Activated CD8-positive, alpha-beta T cell treated with anti-CD3 and anti-CD28 coated beads for 36 hours (primary cell): ENCODE results near the gene DCHS1. TPM values are rescaled to one million over a fixed set of nuclear protein-coding genes. Genes with fewer than 3 reads are reported as not detected.
A peak's percentile ranks its signal among the peaks of the same experiment; 100 is the strongest.

Experiments
- ATAC-seq: fragments of 200-7000 bp; cut with Tn5 transposase; one replicate; pipeline ENCODE4 v1.10.0; 2021; ENCODE audit warnings: mild to moderate bottlenecking, moderate library complexity
- CTCF ChIA-PET: fragments of 350-600 bp; sonication (Branson Sonifier 250); formaldehyde crosslinking; loops from one replicate; lab custom pipeline; 2021; ENCODE audit warnings: antibody characterized with exemption; lab: Charles Lee
- POLR2A ChIA-PET: fragments of 350-600 bp; sonication (Branson Sonifier 250); formaldehyde crosslinking; loops from one replicate; lab custom pipeline; 2021; ENCODE audit warnings: antibody characterized with exemption; lab: Charles Lee
- DNase-seq: peaks from one replicate; pipeline ENCODE4 v3.0.0-alpha.2; 2020
- H3K27ac Mint-ChIP-seq: one replicate; pipeline ENCODE4 v1.8.0; 2021; ENCODE audit warnings: mild to moderate bottlenecking, mixed read lengths
- H3K27me3 Mint-ChIP-seq: one replicate; pipeline ENCODE4 v1.8.0; 2021; ENCODE audit warnings: mixed read lengths
- H3K36me3 Mint-ChIP-seq: one replicate; pipeline ENCODE4 v1.8.0; 2021; ENCODE audit warnings: low read depth, mixed read lengths
- H3K4me1 Mint-ChIP-seq: one replicate; pipeline ENCODE4 v1.8.0; 2021; ENCODE audit warnings: low read depth, mixed read lengths
- H3K4me3 Mint-ChIP-seq: one replicate; pipeline ENCODE4 v1.8.0; 2021; ENCODE audit warnings: mild to moderate bottlenecking, moderate library complexity, mixed read lengths
- H3K9me3 Mint-ChIP-seq: one replicate; pipeline ENCODE4 v1.8.0; 2021; ENCODE audit warnings: mixed read lengths
- CTCF ChIP-seq: fragments of 200-600 bp; IDR thresholded peaks from one replicate; pipeline ENCODE4 v1.8.0; 2022; ENCODE audit warnings: antibody characterized with exemption, mild to moderate bottlenecking
- intact Hi-C: fragments of 100-400 bp; cut with micrococcal nuclease; formaldehyde crosslinking; loops from one replicate; pipeline ENCODE4 v1.10.0; 2022
- total RNA-seq, 2 experiments: library from RNA; stranded (reverse); gene quantifications; one replicate each; pipeline ENCODE4 v1.2.3, GENCODE V29; 2021

Gene DCHS1
- total RNA-seq, 2 experiments from 2014 or later, result 1.6 TPM

GRCh38 chr11:6646071-6646470 is 9.5 kb downstream of the DCHS1 start:
- Mint-ChIP-seq H3K9me3 (no peaks in the 10 kb centered on the region), H3K4me1 (no peaks in the 10 kb centered on the region), H3K27me3 (no peaks in the 10 kb centered on the region), H3K36me3 (no peaks in the 10 kb centered on the region), H3K4me3 (no peak overlapping the region), H3K27ac (no peak overlapping the region)
- TF ChIP-seq CTCF, result no peak
- DNase-seq, result peak; percentile 40
- ChIA-PET POLR2A (interaction anchor here (0.6 to 4.4 kb wide), 5 partner anchors 14 to 36 kb away, joined by 3 to 20 read pairs (median 3); partner anchors contain the start of genes MRPL17, TAF10 and TPP1), CTCF (interaction anchor here (0.9 to 1.6 kb wide), 4 partner anchors 14 to 115 kb away, joined by 3 to 6 read pairs (median 4); partner anchors contain the start of gene MRPL17)
- intact Hi-C loops, result no loop called here
- ATAC-seq, result no peak

GRCh38 chr11:6642957-6643356 is 12.7 kb downstream of the DCHS1 start:
- no peak overlapping the region for H3K27ac Mint-ChIP-seq
- no peak overlapping the region for H3K4me3 Mint-ChIP-seq
- no peak for TF ChIP-seq CTCF
- no peaks in the 10 kb centered on the region for H3K9me3 Mint-ChIP-seq
- no peak for ATAC-seq
- DNase-seq, result peak; percentile 18
- no peaks in the 10 kb centered on the region for H3K4me1 Mint-ChIP-seq
- H3K27me3 Mint-ChIP-seq, result no peaks in the 10 kb centered on the region
- POLR2A ChIA-PET, result interaction anchor here (0.7 to 1.5 kb wide), 4 partner anchors 15 to 264 kb away, joined by 3 to 4 read pairs (median 4); no protein-coding TSS in a partner anchor
- intact Hi-C loops, result no loop called here
- H3K36me3 Mint-ChIP-seq, result no peaks in the 10 kb centered on the region
- CTCF ChIA-PET, result interaction anchor here (0.8 to 1.6 kb wide), 4 partner anchors 10 to 199 kb away, joined by 3 to 4 read pairs (median 4); no protein-coding TSS in a partner anchor

- Mint-ChIP-seq H3K4me1 (no peaks in the 10 kb centered on the region), H3K4me3 (no peak overlapping the region), H3K27me3 (no peaks in the 10 kb centered on the region), H3K36me3 (no peaks in the 10 kb centered on the region), H3K9me3 (no peaks in the 10 kb centered on the region), H3K27ac (no peak overlapping the region)
- intact Hi-C loops, result no loop called here
- ATAC-seq (no peak), DNase-seq (no peak)
- POLR2A ChIA-PET, result no interaction called here
- CTCF ChIA-PET, result interaction anchor here (0.7 to 1.0 kb wide), 3 partner anchors 12 to 110 kb away, joined by 3 read pairs; no protein-coding TSS in a partner anchor
- TF ChIP-seq CTCF, result no peak
Observed at GRCh38 chr11:6640985-6641701, 14.5 kb downstream of the DCHS1 start.

GRCh38 chr11:6640036-6640984 is 15.3 kb downstream of the DCHS1 start:
- H3K36me3 Mint-ChIP-seq, result no peaks in the 10 kb centered on the region

More at GRCh38 chr11:6640036-6640984, 15.3 kb downstream of the DCHS1 start:
- H3K27ac Mint-ChIP-seq, result no peak overlapping the region
- H3K27me3 Mint-ChIP-seq, result no peaks in the 10 kb centered on the region
- H3K4me3 Mint-ChIP-seq, result no peak overlapping the region
- ChIA-PET CTCF (interaction anchor here (1.0 kb wide), 1 partner anchor 109 kb away, joined by 3 read pairs; no protein-coding TSS in a partner anchor), POLR2A (interaction anchor here (1.1 kb wide), 1 partner anchor 21 kb away, joined by 4 read pairs; the partner anchor contains the start of gene TPP1)
- no peak for TF ChIP-seq CTCF
- intact Hi-C loops, result no loop called here
- no peak for ATAC-seq
- no peaks in the 10 kb centered on the region for H3K4me1 Mint-ChIP-seq
- no peak for DNase-seq
- H3K9me3 Mint-ChIP-seq, result no peaks in the 10 kb centered on the region
